ENCODE data around the gene ANKMY1.

Gene ANKMY1

DNA sequence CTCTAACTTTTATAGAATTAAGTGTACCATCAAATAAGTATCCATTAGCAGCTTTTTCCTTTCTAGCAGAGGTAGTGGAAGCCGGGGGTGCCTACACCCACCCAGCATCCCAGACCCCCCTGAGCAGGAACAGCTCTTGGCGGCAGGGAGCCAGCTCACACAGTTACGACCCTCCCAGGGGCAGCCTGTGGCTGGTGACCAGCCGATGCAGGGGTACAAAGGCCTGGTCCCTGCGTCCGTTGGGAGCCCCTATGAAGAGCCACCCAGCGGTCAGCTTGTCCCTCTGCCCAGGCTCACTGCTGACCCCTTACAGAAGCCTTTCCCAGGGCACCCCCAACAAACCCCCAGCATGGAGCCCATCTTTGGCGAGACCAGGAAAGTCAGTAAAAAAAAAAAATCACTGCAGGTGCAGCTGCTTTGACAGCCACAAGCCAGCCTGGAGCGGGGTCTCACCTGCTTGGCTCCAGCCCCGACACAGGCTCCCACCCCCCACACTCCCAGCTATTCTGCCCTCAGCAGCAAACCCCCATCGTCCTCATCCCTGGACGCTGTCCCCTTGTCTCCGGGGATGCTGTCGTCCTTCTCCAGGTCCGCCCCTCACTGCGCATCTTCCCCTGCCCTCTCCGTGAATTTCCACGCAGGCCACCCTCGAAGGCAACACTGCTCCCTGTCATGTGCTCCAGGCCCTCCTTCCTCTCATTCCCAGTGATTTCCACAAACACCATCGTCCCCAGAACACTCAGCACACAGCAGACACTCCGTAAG, 79.3 kb downstream of the ANKMY1 start:
- TF ChIP-seq, protein P1, sequence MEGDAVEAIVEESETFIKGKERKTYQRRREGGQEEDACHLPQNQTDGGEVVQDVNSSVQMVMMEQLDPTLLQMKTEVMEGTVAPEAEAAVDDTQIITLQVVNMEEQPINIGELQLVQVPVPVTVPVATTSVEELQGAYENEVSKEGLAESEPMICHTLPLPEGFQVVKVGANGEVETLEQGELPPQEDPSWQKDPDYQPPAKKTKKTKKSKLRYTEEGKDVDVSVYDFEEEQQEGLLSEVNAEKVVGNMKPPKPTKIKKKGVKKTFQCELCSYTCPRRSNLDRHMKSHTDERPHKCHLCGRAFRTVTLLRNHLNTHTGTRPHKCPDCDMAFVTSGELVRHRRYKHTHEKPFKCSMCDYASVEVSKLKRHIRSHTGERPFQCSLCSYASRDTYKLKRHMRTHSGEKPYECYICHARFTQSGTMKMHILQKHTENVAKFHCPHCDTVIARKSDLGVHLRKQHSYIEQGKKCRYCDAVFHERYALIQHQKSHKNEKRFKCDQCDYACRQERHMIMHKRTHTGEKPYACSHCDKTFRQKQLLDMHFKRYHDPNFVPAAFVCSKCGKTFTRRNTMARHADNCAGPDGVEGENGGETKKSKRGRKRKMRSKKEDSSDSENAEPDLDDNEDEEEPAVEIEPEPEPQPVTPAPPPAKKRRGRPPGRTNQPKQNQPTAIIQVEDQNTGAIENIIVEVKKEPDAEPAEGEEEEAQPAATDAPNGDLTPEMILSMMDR (IDR thresholded peaks at IDR 0.05; ENCODE audit: low read depth, low read length, missing control alignments), result no peak
- H3K4me3 ChIP-seq (replicated peaks; ENCODE audit: low read depth, low read length), result no peak overlapping the region
- no peak for DNase-seq (ENCODE audit: extremely low read depth, low read depth)

DNA sequence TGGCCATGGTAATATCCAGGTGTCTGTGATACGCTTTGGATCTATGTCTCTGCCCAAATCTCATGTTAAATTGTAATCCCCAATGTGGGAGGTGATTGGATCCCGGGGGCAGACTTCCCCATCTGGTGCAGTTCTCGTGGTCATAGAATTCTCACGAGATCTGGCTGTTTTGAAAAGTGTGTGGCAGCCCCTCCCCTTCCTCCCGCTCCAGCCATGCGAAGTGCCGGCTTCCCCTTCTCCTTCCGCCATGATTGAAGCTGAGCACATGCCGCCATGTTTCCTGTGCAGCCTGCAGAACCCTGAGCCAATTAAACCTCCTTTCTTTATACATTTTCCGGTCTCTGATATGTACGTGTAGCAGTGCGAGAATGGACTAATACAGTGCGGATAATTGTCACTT, 79.9 kb downstream of the ANKMY1 start:
- DNase-seq (ENCODE audit: extremely low read depth, low read depth), result no peak
- TF ChIP-seq, protein P1 (IDR thresholded peaks at IDR 0.05; ENCODE audit: low read depth, low read length, missing control alignments), result no peak

DNA sequence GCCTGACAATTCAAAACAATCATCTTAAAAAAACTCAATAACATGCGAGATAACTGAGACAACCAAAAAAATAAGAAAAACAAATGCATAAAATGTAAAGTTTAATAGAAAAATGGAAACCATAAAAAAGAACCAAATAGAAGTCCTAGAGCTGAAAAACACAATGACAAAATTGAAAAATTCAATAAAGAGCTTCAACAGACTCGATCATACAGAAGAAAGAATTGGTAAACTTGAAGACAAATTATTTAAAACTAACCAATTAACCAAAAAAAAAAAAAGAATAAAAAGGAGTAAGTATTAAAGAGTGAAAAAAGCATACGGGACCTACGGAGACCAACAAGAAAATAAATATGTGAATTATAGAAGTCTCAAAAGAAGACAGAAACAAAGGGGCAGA, 84.6 kb downstream of the ANKMY1 start:
- H3K4me3 ChIP-seq (replicated peaks; ENCODE audit: low read depth, low read length), result no peak overlapping the region
- TF ChIP-seq, protein P1 (IDR thresholded peaks at IDR 0.05; ENCODE audit: low read depth, low read length, missing control alignments), result no peak
- DNase-seq (ENCODE audit: extremely low read depth, low read depth), result no peak

More for the DNA sequence above, 79.9 kb downstream of the ANKMY1 start:
- no peak overlapping the region for H3K4me3 ChIP-seq (replicated peaks; ENCODE audit: low read depth, low read length)

DNA sequence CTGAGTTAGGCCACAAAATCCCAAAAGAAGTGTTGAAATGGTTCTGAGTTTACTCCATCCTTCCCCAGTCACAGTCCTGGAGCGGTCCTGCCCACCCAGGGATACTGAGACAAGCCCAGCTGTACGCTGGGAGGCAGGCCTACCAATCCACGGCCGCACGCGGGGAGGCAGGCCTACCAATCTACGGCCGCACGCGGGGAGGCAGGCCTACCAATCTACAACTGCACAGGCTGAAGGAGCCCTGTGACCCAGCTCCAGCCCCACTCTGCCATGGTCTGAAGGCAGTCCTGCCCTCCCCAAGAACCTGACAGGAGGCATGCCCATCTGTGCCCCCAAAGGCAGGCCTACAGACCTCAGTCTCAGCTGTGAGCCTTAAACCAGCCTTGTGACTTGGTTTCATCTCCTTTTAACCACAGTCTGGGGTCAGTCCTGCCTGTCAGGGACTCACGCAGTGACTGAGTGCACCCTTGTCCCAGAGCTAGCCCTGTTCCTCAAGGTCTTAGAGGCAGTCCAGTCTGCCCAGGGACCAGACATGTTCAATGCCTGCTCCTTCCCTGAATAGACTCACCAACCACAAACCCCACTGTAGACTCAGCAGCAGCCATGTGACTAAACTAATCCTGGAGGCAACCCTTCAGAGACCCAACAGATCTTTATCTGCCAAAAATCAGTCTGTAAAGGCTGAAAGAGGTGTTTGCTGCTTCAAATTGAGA, 85.6 kb downstream of the ANKMY1 start:
- H3K4me3 ChIP-seq (replicated peaks; ENCODE audit: low read depth, low read length), result no peak overlapping the region
- no peak for DNase-seq (ENCODE audit: extremely low read depth, low read depth)
- TF ChIP-seq, protein P1 (IDR thresholded peaks at IDR 0.05; ENCODE audit: low read depth, low read length, missing control alignments), result no peak

DNA sequence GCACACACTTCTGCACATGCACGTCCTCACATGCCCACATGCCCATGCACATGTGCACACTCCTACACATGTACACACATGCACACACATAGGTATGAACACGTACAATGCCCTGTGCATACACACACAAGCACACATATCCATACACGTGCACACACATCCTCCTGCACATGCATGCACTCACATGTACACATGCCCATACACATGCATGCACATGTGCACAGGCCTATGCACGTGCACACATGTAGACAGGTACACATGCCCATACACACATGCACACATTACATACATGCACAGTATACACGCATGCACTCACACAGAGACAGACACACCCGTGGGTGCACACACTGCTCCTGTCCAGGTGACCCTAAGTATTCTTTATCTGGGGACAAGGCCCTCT, 88.0 kb downstream of the ANKMY1 start:
- no peak for DNase-seq (ENCODE audit: extremely low read depth, low read depth)
- TF ChIP-seq, protein P1 (IDR thresholded peaks at IDR 0.05; ENCODE audit: low read depth, low read length, missing control alignments), result no peak
- no peak overlapping the region for H3K4me3 ChIP-seq (replicated peaks; ENCODE audit: low read depth, low read length)

DNA sequence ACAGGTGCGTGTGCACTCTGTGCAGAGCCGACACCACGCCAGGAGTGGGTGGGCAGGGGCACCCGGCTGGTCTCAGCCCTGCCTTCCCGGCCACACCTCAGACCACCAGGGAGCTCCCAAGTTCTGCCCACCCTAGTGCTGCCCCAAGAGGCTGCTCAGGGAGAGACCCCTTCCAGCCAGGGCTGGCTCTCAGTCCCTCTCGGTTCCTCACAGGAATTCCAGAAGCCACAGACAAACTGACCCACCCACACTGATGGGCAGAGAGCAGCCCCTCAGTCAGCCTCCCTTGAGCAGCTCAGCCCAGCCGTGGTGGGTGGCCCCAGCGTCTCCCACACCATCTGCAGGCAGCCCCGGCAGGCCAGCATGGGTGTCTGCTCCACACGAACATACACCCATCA, 88.5 kb downstream of the ANKMY1 start:
- TF ChIP-seq, protein P1 (IDR thresholded peaks at IDR 0.05; ENCODE audit: low read depth, low read length, missing control alignments), result no peak
- H3K4me3 ChIP-seq (replicated peaks; ENCODE audit: low read depth, low read length), result no peak overlapping the region
- no peak for DNase-seq (ENCODE audit: extremely low read depth, low read depth)
